HCT116 (cell line): ENCODE results near the gene ZDHHC3. TPM values are rescaled to one million over a fixed set of nuclear protein-coding genes. Genes with fewer than 3 reads are reported as not detected.

ENCODE experiments used
- ATAC-seq: fragments of 200-7000 bp; cut with Tn5 transposase; 2 replicates; pipeline ENCODE4 v1.9.1; 2020; ENCODE audit warnings: mild to moderate bottlenecking, moderate library complexity
- BruUV-seq: library from RNA; stranded (reverse); fragments of 400-500 nt; replicated peaks from 2 replicates; lab custom pipeline; 2021; lab: Mats Ljungman, UMichigan
- CTCF ChIA-PET: fragments of 300-600 bp; sonication (Branson Sonifier 250); formaldehyde crosslinking; loops from one replicate; lab custom pipeline; 2021; ENCODE audit warnings: antibody characterized with exemption; lab: Charles Lee
- POLR2A ChIA-PET: fragments of 300-600, 350-600 bp; sonication (Branson Sonifier 250); formaldehyde crosslinking; loops from one replicate; lab custom pipeline; 2021; ENCODE audit warnings: antibody characterized with exemption; lab: Charles Lee
- RAD21 ChIA-PET, 2 experiments: fragments of 300-600 bp; sonication (Branson Sonifier 250); formaldehyde crosslinking; loops; one replicate each; lab custom pipeline; 2023; ENCODE audit warnings: low total read pairs in 2 of 2; ENCODE audit not compliant: uncharacterized antibody in 2 of 2, unreplicated experiment in 2 of 2, low non-redundant PET in 1 of 2; lab: Charles Lee
- DNase-seq: peaks from one replicate; pipeline ENCODE4 v3.0.0-alpha.2; 2010; ENCODE audit warnings: low read depth, low spot score
- H2AFZ ChIP-seq: fragments of 200-600 bp; shearing (Covaris generic), sonication (generic); 2 replicates; pipeline ENCODE4 v1.6.1; 2017; ENCODE audit warnings: low read depth, mixed run types, mixed read lengths, antibody characterized with exemption, low read length; ENCODE audit not compliant: poor library complexity, severe bottlenecking
- H3K27ac ChIP-seq: 2 replicates; pipeline ENCODE4 v1.5.1; 2012; ENCODE audit warnings: low read depth, low read length
- H3K27me3 ChIP-seq: fragments of 200-600 bp; sonication (generic); 2 replicates; pipeline ENCODE4 v1.6.1; 2016; ENCODE audit warnings: mixed run types, low read length, mixed read lengths; ENCODE audit not compliant: insufficient read depth
- H3K36me3 ChIP-seq, 2 experiments: fragments of 200-500 bp in 1 of 2; fragments of 200-600 bp in 1 of 2; sonication (Bioruptor generic) in 1 of 2; sonication (generic) in 1 of 2; 2 replicates each; pipeline versions ENCODE4 v1.5.1 to v1.6.1; 2014 to 2016; ENCODE audit warnings: low read length in 2 of 2, inconsistent platforms in 1 of 2, mixed read lengths in 1 of 2, mixed run types in 1 of 2; ENCODE audit not compliant: insufficient read depth in 2 of 2, control insufficient read depth in 1 of 2
- H3K4me1 ChIP-seq, 2 experiments: fragments of 200-600 bp in 1 of 2; sonication (generic) in 1 of 2; 2 replicates each; pipeline versions ENCODE4 v1.5.1 to v1.6.1; 2012 to 2017; ENCODE audit warnings: low read length in 2 of 2, inconsistent platforms in 1 of 2, mild to moderate bottlenecking in 1 of 2, mixed read lengths in 1 of 2, mixed run types in 1 of 2, moderate library complexity in 1 of 2; ENCODE audit not compliant: insufficient read depth in 2 of 2, control insufficient read depth in 1 of 2
- H3K4me2 ChIP-seq: fragments of 200-600 bp; sonication (generic); 2 replicates; pipeline ENCODE4 v1.6.1; 2017; ENCODE audit warnings: mixed run types, low read length, mixed read lengths
- H3K4me3 ChIP-seq, 2 experiments: fragments of 200-600 bp in 1 of 2; sonication (generic) in 1 of 2; replicated peaks in 1 of 2; 2 replicates each; pipeline ENCODE4 v1.5.1; 2011 to 2016; ENCODE audit warnings: low read length in 2 of 2, control low read depth in 1 of 2, low read depth in 1 of 2, mild to moderate bottlenecking in 1 of 2, mixed read lengths in 1 of 2, mixed run types in 1 of 2
- H3K79me2 ChIP-seq: fragments of 200-600 bp; sonication (generic); 2 replicates; pipeline ENCODE4 v1.6.1; 2017; ENCODE audit warnings: mild to moderate bottlenecking, mixed run types, low read length, moderate library complexity, mixed read lengths; ENCODE audit not compliant: insufficient read depth
- H3K9ac ChIP-seq: fragments of 200-600 bp; sonication (generic); 2 replicates; pipeline ENCODE4 v1.6.1; 2016; ENCODE audit warnings: low read length, mixed read lengths
- H3K9me2 ChIP-seq: fragments of 200-600 bp; sonication (generic), shearing (Covaris generic); 2 replicates; pipeline ENCODE4 v1.6.1; 2017; ENCODE audit warnings: mixed run types, mild to moderate bottlenecking, moderate library complexity; ENCODE audit not compliant: insufficient read depth
- H3K9me3 ChIP-seq, 2 experiments: fragments of 200-500 bp in 1 of 2; fragments of 200-600 bp in 1 of 2; sonication (Bioruptor generic) in 1 of 2; sonication (generic) in 1 of 2; 2 replicates each; pipeline ENCODE4 v1.6.1; 2014 to 2017; ENCODE audit warnings: low read length in 2 of 2, mixed read lengths in 2 of 2, inconsistent platforms in 1 of 2, low read depth in 1 of 2, mild to moderate bottlenecking in 1 of 2, mixed run types in 1 of 2, moderate library complexity in 1 of 2; ENCODE audit not compliant: control insufficient read depth in 1 of 2, insufficient read depth in 1 of 2
- H4K20me1 ChIP-seq: fragments of 200-600 bp; sonication (generic), shearing (Covaris generic); 2 replicates; pipeline ENCODE4 v1.6.1; 2017; ENCODE audit warnings: mixed run types, mild to moderate bottlenecking, moderate library complexity; ENCODE audit not compliant: insufficient read depth
- ATF3 ChIP-seq: IDR thresholded peaks from 2 replicates; pipeline ENCODE4 v1.6.1; 2012
- EGR1 ChIP-seq: IDR thresholded peaks from 2 replicates; pipeline ENCODE4 v1.6.1; 2012; ENCODE audit warnings: low read depth
- EZH2 ChIP-seq: fragments of 200-600 bp; sonication (generic); IDR thresholded peaks from 2 replicates; pipeline ENCODE4 v1.6.1; 2017; ENCODE audit warnings: antibody characterized with exemption, mixed run types
- EZH2phosphoT487 ChIP-seq: fragments of 200-600 bp; IDR thresholded peaks from 2 replicates; pipeline ENCODE4 v1.6.1; 2018; ENCODE audit warnings: antibody characterized with exemption, borderline replicate concordance
- SP1 ChIP-seq: IDR thresholded peaks from 2 replicates; pipeline ENCODE4 v1.6.1; 2012; ENCODE audit warnings: low read depth
- YY1 ChIP-seq: IDR thresholded peaks from 2 replicates; pipeline ENCODE4 v1.6.1; 2011; ENCODE audit warnings: low read length, low read depth, moderate library complexity, mild to moderate bottlenecking; ENCODE audit not compliant: insufficient replicate concordance; ENCODE audit errors: extremely low read depth
- ZBTB33 ChIP-seq: IDR thresholded peaks from 2 replicates; pipeline ENCODE4 v1.6.1; 2011; ENCODE audit warnings: mild to moderate bottlenecking, low read length, moderate library complexity; ENCODE audit not compliant: insufficient replicate concordance; ENCODE audit errors: extremely low read depth
- intact Hi-C: fragments of 100-400 bp; cut with micrococcal nuclease; formaldehyde crosslinking; loops from 2 replicates; pipeline ENCODE4 v1.10.0; 2022
- total RNA-seq: library from RNA; stranded (reverse); gene quantifications from one replicate; pipeline ENCODE4 v1.2.1, GENCODE V29; 2021; ENCODE audit not compliant: unreplicated experiment

ZDHHC3 gene
- total RNA-seq, 1 experiment from 2014 or later = 61.1 TPM

- Histone ChIP-seq H3K4me3 (no peak overlapping the region), H3K9ac (no peak overlapping the region)
These were observed 73.3 kb downstream of the ZDHHC3 start for GRCh38 chr3:44902628-44903027.

More at GRCh38 chr3:44902628-44903027, 73.3 kb downstream of the ZDHHC3 start:
- no peaks in the 10 kb centered on the region for H4K20me1 ChIP-seq
- CTCF ChIA-PET = interaction anchor here (0.9 kb wide), 1 partner anchor 12 kb away, joined by 3 read pairs; no protein-coding TSS in a partner anchor
- H2AFZ ChIP-seq = no peak overlapping the region
- H3K36me3 ChIP-seq = no peaks in the 10 kb centered on the region
- H3K9me2 ChIP-seq = no peaks in the 10 kb centered on the region
- H3K4me2 ChIP-seq = no peak overlapping the region
- DNase-seq (no peak), ATAC-seq (no peak)
- no peak overlapping the region for H3K27ac ChIP-seq
- H3K79me2 ChIP-seq = no peaks in the 10 kb centered on the region
- RAD21 ChIA-PET = no interaction called here
- no TSS peak for BruUV-seq
- no peaks in the 10 kb centered on the region for H3K27me3 ChIP-seq
- TF ChIP-seq EZH2phosphoT487 = no peak
- no peak for TF ChIP-seq YY1
- TF ChIP-seq EGR1 = no peak
- no peak for TF ChIP-seq ATF3
- TF ChIP-seq ZBTB33 = no peak
- TF ChIP-seq EZH2 = no peak
- no peak for TF ChIP-seq SP1
- H3K4me1 ChIP-seq = no peaks in the 10 kb centered on the region; a peak in 1 of 4 replicates
- intact Hi-C loops = no loop called here
- no peaks in the 10 kb centered on the region for H3K9me3 ChIP-seq
- POLR2A ChIA-PET = no interaction called here
